ENCODE data around the gene FAM161B.
"Not testable (repeated sequence)": the region's sequence is repeated elsewhere in the genome, so short reads cannot be mapped to it uniquely, and the experiment has no call there.

The FAM161B gene

DNA sequence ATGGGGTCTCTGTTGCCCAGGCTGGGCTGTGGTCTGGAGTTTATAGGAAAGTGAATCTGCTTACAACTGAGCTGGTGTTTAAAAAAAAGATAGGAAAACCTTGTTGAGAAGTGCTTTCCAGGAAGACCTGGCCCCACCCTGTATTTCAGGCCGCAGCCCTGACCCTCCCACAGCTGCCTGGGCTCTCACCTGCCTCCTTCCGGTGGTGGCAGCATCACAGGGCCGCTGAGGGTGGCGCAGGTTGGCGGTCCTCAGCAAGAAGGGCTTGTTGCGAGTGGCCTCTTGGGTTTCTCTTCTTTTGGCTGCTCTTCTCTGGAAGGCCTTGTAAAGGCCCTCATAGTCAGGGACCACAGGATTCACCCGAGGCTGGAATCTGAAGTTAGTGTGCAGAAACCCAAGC is 7.7 kb downstream of the FAM161B start:
- DNase-seq = no peak

DNA sequence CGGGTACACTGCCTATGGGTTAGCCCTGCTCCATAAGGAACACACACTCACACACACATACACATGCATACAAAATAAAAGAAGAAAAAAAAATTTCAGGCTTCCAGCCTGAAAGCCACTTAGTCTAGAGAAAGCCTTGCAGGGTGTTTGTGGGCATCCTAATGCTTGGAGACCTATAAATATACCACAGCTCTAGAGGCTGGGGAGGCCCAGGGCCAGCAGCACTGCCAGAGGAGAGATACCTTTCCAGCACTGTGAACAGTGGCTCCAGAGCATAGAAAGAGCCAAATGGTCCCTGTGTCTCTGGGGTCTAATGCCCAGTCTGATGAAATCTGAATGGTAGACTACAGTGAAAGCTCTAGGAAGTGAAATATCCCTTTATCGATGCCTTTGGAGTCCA is 12.9 kb downstream of the FAM161B start:
- no peak for DNase-seq

GRCh38 chr14:73936548-73936947 is 13.3 kb downstream of the FAM161B start:
- no peak for DNase-seq

- DNase-seq = no peak
These were observed 14.2 kb downstream of the FAM161B start for GRCh38 chr14:73935666-73936065.

- no peak for DNase-seq
These were observed 25.6 kb downstream of the FAM161B start for GRCh38 chr14:73924337-73924736.

GRCh38 chr14:73919457-73919856 is 30.4 kb downstream of the FAM161B start:
- DNase-seq = not testable (repeated sequence)

- DNase-seq = no peak
These were observed 33.6 kb downstream of the FAM161B start for GRCh38 chr14:73916324-73916723.

- no peak for DNase-seq
These were observed 36.6 kb downstream of the FAM161B start for GRCh38 chr14:73913256-73913655.

GRCh38 chr14:73909681-73910080 is 40.2 kb downstream of the FAM161B start:
- DNase-seq = no peak

- DNase-seq = no peak
These were observed 46.9 kb downstream of the FAM161B start for GRCh38 chr14:73903028-73903427.

- no peak for DNase-seq
These were observed 53.4 kb downstream of the FAM161B start for GRCh38 chr14:73896521-73896920.

DNA sequence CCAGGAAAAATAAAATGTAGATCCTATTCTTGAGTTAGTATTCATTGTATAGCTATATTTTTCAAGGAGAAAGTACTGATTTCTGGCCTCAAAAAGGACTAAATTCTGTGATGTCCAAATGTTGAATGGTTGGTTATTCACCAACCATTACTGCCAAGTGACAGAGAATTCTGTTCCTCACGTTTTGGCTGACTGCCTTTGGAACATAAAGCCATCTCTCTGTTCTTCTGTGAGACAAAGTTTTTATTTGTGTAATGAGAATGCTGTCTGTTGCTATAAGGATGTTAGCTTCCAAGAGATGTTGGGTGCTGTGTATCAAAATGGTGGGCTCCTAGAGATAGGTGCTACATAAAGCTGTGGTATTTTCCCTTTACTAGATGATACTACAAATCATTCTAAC is 54.0 kb downstream of the FAM161B start:
- no peak for DNase-seq

DNA sequence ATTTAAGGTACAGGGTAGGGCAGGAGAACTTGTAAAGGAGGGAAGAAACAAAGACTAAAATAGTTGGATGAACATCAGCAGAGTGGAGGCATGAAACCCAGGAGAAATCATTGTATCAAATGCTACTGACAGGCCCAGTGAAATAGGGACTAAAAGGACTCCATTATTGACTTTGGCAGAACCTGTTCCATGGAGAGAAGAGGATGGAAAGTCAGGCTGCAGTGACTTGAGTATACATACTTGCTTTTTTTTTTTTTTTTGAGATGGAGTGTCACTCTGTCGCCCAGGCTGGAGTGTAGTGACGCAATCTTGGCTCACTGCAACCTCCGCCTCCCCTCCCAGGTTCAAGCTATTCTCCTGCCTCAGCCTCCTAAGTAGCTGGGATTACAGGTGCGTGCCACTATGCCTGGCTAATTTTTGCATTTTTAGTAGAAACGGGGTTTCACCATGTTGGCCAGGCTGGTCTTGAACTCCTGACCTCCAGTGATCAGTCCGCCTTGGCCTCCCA is 55.7 kb downstream of the FAM161B start:
- DNase-seq = not testable (repeated sequence)

DNA sequence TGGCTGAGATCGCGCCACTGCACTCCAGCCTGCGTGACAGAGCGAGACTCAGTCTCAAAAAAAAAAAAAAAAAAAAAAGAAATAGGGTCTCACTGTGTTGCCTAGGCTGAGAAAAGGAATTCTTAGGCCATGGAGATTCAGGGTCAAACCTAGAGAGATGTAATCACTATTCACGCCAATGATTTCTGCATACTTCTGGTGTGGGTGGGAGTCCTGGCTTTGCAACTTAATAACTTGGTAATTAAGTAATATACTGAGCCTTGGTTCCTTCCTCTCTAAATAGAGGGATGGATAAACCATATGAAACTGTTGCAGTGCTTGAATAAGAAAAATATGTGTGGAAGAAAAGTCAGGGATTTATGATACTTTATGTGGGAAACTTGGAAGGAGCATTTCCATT is 60.5 kb downstream of the FAM161B start:
- DNase-seq = no peak

DNA sequence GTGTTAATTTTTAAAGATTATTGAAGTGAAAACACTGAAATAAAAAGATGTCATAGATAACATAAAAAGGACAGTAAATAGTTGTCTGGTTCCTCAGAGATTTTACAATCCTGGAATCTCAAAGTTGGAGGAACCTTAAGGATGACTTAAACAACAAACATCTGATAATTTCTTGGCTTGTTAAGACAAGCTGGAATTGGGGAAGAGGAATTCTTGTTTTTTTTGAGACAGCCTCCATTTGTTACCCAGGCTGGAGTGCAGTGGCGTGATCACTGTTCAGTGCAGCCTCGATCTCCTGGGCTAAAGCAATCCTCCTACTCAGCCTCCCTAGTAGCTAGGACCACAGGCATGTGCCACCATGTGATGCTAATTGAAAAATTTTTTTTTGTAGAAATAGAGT is 60.9 kb downstream of the FAM161B start:
- DNase-seq = no peak

DNA sequence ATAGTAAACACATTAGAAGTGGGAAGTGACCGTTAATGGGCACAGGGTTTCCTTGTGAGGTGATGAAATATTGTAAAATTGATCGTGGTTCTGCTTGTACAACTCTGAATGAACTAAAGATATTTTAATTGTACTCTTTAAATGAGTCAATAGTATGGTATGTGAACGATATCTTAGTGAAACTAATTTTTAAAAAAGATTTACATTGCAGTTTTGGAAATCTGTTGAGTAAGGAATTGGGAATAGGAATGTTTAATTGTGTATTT is 61.5 kb downstream of the FAM161B start:
- DNase-seq = no peak

DNA sequence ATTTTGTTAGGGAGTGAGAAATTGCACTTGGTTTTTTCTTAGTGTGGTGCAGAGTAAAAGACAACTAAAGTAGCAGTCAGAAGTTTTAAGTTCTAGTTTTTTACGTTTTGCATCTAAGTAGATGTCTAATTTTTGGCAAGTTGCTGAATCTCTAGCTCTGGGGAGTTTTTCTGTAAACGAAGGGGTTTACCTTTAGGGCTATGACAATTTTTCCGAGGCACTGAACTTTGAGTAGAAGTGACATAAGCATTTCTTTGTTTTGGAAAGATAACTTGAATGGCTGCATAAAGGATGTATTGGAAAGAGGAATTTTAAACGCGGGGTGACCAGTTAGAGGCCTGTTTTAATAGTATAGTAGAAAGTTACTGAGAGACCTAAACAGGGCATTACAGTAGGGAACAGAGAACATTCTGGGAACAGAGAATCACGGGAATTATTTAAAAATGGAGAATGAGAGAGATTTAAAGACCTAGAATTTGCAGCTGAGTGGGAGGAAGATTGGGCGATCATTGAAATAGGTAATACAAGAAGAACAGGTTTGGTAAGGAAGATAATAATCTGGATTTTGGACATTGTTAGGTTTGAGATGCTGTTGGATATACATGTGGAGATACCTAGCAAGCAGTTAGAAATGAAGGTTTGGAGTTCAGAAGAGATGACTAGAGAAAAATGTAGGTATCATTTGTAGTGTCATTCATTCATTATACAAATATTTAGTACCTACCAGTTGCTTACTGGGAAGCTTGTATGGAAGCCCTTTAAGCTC is 62.0 kb downstream of the FAM161B start:
- no peak for DNase-seq

- DNase-seq = peak in 1 of 2 experiments; percentile 1
These were observed 62.6 kb downstream of the FAM161B start for GRCh38 chr14:73887318-73887616.

DNA sequence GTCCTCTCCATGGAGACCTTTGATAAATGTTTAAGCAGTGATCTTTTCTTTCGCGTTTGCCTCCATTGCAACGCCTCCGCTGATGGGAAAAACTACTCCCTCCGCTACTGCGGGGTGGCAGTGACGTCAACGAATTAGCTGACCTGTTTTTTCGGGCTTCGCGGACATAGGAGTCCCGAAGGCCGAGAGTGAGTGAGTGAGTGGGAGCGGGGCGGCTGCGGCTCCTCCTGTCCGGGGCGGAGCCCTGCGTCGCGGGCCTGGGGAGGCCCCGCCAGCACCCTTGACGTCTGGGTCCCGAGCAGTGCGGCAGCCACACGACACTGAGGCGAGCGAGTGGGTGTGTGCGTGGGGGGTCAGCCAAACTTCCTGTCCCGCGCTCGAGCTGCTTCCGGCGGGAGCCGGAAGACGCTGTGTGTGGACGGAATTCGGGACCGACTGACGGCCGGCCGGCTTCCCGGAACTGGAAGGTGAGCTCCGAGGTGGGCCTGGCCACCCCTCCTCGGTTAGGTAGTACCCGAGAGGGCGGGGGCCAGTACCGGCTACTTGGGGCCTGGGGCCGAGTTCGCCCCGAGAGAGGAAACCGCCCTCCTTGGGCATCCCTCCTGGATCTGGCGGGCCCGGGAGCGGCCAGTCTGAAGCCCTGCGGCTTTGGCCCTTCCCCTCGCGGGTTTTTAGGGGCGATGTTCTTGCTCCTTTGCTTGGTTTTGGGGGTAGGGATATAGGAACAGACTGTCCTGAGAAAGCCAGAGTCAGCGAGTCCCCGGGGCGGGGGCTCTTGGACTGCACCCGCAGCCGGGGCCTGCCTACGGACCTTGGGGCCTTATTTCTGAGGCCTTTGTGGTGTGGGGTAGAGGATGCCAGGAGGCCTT is 63.2 kb downstream of the FAM161B start, which contains the start of gene ZNF410:
Gene ZNF410 (plus strand): TSS at position 411 of the 869 bp plus-strand sequence. CDS start 5,317 bp downstream, outside the sequence.
- peak; percentile 87 to 89 for DNase-seq

- no peak for DNase-seq
These were observed 65.3 kb downstream of the FAM161B start for GRCh38 chr14:73884438-73885190.

All from activated CD4-positive, alpha-beta T cell treated with anti-CD3 and anti-CD28 coated beads, Interleukin-2, amount 50 U/mL, for 4 hours (primary cell).